ENCODE results near the gene ADORA1. TPM values are rescaled to one million over a fixed set of nuclear protein-coding genes. Genes with fewer than 3 reads are reported as not detected.

The ADORA1 gene
- total and polyA plus RNA-seq, 4 donors: 0.33 to 1.1 (median 0.37) TPM

DNA sequence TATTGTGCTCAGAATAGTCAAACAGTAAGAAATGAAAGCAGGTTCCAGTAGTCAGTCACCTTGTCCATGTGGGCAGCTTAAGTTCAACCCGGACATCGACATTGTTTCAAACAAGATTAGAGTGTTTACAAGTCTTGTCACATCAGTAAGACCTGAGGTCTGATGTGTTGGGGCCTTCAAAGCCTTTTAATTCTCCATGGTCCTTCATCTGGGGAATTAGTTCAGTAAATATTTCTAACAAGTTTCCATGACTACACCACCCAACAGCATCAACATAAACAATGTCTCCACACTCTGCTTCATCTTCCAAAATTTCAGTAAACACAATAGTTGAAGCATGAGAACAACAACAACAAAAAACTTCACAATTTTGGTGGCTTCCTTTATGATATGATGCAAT is 15.1 kb upstream of the ADORA1 start:
- Histone ChIP-seq H3K36me3 (ENCODE audit: control insufficient read depth in 4 of 4, insufficient read depth in 3 of 4, low read depth in 1 of 4, low read length in 3 of 4) (no peaks in the 10 kb centered on the region), H3K27ac (ENCODE audit: low read depth in 1 of 2, low read length in 2 of 2) (no peak overlapping the region), H3K4me3 (ENCODE audit: low read depth in 1 of 3, low read length in 3 of 3) (no peak overlapping the region), H3K9ac (ENCODE audit: low read depth in 1 of 2, low read length in 2 of 2) (no peak overlapping the region), H3K9me3 (ENCODE audit: control insufficient read depth in 4 of 4, low read length in 3 of 4) (no peaks in the 10 kb centered on the region), H3K27me3 (ENCODE audit: control insufficient read depth in 4 of 4, insufficient read depth in 4 of 4, low read length in 3 of 4) (peaks cover 0 to 4% (median 0%) of the 10 kb centered on the region in 4 donors), H3K4me1 (ENCODE audit: control insufficient read depth in 4 of 4, insufficient read depth in 4 of 4, low read length in 3 of 4) (no peaks in the 10 kb centered on the region)
- 49% methylated on average over 2 of the region's 2 CpGs for WGBS
- no peak for DNase-seq (ENCODE audit: low spot score)
- TF ChIP-seq, protein P1, sequence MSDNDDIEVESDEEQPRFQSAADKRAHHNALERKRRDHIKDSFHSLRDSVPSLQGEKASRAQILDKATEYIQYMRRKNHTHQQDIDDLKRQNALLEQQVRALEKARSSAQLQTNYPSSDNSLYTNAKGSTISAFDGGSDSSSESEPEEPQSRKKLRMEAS (IDR thresholded peaks at IDR 0.05): no peak
- TF ChIP-seq GABPA (IDR thresholded peaks at IDR 0.05 in 1 of 2, conservative IDR thresholded peaks at IDR 0.05 in 1 of 2) (no peak), RAD21 (IDR thresholded peaks at IDR 0.05) (no peak), EGR1 (IDR thresholded peaks at IDR 0.05; ENCODE audit: low read depth in 2 of 2) (no peak), FOXA2 (IDR thresholded peaks at IDR 0.05) (no peak), NR2F2 (IDR thresholded peaks at IDR 0.05) (no peak), SP1 (IDR thresholded peaks at IDR 0.05) (no peak), HNF4A (conservative IDR thresholded peaks at IDR 0.05) (no peak), RXRA (IDR thresholded peaks at IDR 0.05) (no peak), FOXA1 (IDR thresholded peaks at IDR 0.05) (no peak), YY1 (IDR thresholded peaks at IDR 0.05) (no peak), JUND (IDR thresholded peaks at IDR 0.05) (no peak), HNF4G (IDR thresholded peaks at IDR 0.05) (no peak), TAF1 (conservative IDR thresholded peaks at IDR 0.05) (no peak)
- TF ChIP-seq, protein P2, sequence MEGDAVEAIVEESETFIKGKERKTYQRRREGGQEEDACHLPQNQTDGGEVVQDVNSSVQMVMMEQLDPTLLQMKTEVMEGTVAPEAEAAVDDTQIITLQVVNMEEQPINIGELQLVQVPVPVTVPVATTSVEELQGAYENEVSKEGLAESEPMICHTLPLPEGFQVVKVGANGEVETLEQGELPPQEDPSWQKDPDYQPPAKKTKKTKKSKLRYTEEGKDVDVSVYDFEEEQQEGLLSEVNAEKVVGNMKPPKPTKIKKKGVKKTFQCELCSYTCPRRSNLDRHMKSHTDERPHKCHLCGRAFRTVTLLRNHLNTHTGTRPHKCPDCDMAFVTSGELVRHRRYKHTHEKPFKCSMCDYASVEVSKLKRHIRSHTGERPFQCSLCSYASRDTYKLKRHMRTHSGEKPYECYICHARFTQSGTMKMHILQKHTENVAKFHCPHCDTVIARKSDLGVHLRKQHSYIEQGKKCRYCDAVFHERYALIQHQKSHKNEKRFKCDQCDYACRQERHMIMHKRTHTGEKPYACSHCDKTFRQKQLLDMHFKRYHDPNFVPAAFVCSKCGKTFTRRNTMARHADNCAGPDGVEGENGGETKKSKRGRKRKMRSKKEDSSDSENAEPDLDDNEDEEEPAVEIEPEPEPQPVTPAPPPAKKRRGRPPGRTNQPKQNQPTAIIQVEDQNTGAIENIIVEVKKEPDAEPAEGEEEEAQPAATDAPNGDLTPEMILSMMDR (IDR thresholded peaks at IDR 0.05; ENCODE audit: low read depth, low read length, missing input control): no peak
- TF ChIP-seq, protein P3, sequence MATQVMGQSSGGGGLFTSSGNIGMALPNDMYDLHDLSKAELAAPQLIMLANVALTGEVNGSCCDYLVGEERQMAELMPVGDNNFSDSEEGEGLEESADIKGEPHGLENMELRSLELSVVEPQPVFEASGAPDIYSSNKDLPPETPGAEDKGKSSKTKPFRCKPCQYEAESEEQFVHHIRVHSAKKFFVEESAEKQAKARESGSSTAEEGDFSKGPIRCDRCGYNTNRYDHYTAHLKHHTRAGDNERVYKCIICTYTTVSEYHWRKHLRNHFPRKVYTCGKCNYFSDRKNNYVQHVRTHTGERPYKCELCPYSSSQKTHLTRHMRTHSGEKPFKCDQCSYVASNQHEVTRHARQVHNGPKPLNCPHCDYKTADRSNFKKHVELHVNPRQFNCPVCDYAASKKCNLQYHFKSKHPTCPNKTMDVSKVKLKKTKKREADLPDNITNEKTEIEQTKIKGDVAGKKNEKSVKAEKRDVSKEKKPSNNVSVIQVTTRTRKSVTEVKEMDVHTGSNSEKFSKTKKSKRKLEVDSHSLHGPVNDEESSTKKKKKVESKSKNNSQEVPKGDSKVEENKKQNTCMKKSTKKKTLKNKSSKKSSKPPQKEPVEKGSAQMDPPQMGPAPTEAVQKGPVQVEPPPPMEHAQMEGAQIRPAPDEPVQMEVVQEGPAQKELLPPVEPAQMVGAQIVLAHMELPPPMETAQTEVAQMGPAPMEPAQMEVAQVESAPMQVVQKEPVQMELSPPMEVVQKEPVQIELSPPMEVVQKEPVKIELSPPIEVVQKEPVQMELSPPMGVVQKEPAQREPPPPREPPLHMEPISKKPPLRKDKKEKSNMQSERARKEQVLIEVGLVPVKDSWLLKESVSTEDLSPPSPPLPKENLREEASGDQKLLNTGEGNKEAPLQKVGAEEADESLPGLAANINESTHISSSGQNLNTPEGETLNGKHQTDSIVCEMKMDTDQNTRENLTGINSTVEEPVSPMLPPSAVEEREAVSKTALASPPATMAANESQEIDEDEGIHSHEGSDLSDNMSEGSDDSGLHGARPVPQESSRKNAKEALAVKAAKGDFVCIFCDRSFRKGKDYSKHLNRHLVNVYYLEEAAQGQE (IDR thresholded peaks at IDR 0.05): no peak
- TF ChIP-seq, protein P4, sequence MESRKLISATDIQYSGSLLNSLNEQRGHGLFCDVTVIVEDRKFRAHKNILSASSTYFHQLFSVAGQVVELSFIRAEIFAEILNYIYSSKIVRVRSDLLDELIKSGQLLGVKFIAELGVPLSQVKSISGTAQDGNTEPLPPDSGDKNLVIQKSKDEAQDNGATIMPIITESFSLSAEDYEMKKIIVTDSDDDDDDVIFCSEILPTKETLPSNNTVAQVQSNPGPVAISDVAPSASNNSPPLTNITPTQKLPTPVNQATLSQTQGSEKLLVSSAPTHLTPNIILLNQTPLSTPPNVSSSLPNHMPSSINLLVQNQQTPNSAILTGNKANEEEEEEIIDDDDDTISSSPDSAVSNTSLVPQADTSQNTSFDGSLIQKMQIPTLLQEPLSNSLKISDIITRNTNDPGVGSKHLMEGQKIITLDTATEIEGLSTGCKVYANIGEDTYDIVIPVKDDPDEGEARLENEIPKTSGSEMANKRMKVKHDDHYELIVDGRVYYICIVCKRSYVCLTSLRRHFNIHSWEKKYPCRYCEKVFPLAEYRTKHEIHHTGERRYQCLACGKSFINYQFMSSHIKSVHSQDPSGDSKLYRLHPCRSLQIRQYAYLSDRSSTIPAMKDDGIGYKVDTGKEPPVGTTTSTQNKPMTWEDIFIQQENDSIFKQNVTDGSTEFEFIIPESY (IDR thresholded peaks at IDR 0.05): no peak
- TF ChIP-seq, protein P5, sequence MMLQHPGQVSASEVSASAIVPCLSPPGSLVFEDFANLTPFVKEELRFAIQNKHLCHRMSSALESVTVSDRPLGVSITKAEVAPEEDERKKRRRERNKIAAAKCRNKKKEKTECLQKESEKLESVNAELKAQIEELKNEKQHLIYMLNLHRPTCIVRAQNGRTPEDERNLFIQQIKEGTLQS (IDR thresholded peaks at IDR 0.05): no peak
